GM20000 (cell line): ENCODE data around the gene KCNG2.

Experiments used
- DNase-seq: peaks from one replicate; pipeline ENCODE4 v3.0.0; 2012; ENCODE audit warnings: low spot score
- CTCF ChIP-seq: IDR thresholded peaks from 2 replicates; pipeline ENCODE4 v1.5.1; 2012; ENCODE audit warnings: mild to moderate bottlenecking, control low read depth; ENCODE audit errors: extremely low read depth, missing control alignments

KCNG2 gene

GRCh38 chr18:79948719-79949411, 151.1 kb downstream of the KCNG2 start:
- no peak for TF ChIP-seq CTCF
- no peak for DNase-seq
